GM19239 (cell line): ENCODE data around the gene C1orf50.

Experiments
- DNase-seq: peaks from one replicate; pipeline ENCODE4 v3.0.0; 2011; ENCODE audit warnings: low spot score; ENCODE audit not compliant: insufficient read length
- FAIRE-seq: peaks from 2 replicates; lab custom pipeline; 2011; peaks lifted over from hg19 to GRCh38; lab: Jason Lieb, UNC

The C1orf50 gene

DNA sequence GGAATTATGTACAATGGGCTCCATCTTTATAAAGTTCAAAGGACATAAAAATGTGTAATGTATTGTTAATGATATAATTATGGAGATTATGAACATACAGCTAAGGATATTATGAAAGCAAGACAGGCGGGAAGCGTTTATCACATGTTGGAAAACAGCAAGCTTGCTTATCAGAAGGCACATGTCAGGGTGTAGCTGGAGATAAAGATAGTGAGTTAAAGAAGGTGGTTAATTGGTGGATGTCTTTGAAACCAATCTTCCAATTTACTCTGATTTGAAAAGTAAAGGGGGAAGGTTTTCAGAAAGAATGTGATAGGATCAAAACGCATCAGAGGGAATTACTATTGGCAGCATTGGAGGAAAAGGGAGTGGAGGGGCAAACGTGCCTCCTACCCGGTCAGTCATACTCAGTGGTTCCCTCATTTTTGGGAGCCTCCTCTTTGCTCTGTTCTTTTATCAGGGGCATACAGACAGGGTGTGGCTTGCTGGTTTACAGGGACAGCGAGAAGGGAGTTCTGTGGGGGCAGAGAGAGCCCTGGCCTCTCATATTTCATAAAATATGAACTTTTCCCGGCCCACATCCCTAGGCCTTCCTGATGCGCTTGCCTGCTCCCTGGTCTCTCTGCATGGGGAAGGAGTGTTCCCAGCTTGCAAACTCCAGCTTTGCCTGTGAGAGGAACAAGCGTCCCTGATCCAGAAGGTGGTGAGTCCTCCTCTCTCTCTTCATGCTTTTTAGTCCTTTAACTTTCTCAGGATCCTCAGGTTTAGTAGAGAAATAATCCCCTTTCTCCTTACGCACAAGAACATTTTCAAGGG, 58.2 kb downstream of the C1orf50 start:
- no peak for FAIRE-seq

More for the DNA sequence above, 58.2 kb downstream of the C1orf50 start:
- no peak for DNase-seq
